Progenitor cell of endocrine pancreas (in vitro differentiated cells): ENCODE data around the gene VMAC. TPM values are rescaled to one million over a fixed set of nuclear protein-coding genes. Genes with fewer than 3 reads are reported as not detected.

Experiments used
- DNase-seq: peaks from one replicate; pipeline ENCODE4 v3.0.0; 2021; ENCODE audit warnings: low spot score; ENCODE audit not compliant: unreplicated experiment
- H3K27ac Mint-ChIP-seq: 2 replicates; pipeline ENCODE4 v1.8.0; 2021; ENCODE audit warnings: mild to moderate bottlenecking, moderate library complexity, mixed read lengths
- H3K27me3 Mint-ChIP-seq: 2 replicates; pipeline ENCODE4 v1.8.0; 2021; ENCODE audit warnings: mixed read lengths
- H3K36me3 Mint-ChIP-seq: 2 replicates; pipeline ENCODE4 v1.8.0; 2022; ENCODE audit warnings: mixed read lengths; ENCODE audit not compliant: insufficient read depth
- H3K4me1 Mint-ChIP-seq: 2 replicates; pipeline ENCODE4 v1.8.0; 2021; ENCODE audit warnings: low read depth, mixed read lengths
- H3K4me3 Mint-ChIP-seq: 2 replicates; pipeline ENCODE4 v1.8.0; 2021; ENCODE audit warnings: low read depth, mild to moderate bottlenecking, moderate library complexity, mixed read lengths
- H3K9me3 Mint-ChIP-seq: 2 replicates; pipeline ENCODE4 v1.8.0; 2021; ENCODE audit warnings: low read depth, mixed read lengths
- total RNA-seq: library from RNA; stranded (reverse); gene quantifications from 2 replicates; pipeline ENCODE4 v1.2.1, GENCODE V29; 2021
- TF ChIP-seq, protein P1 (sequence below): fragments of 200-600 bp; sonication (generic); IDR thresholded peaks from one replicate; pipeline ENCODE4 v1.5.0; 2021; ENCODE audit warnings: antibody characterized with exemption, mild to moderate bottlenecking; ENCODE audit not compliant: unreplicated experiment

The VMAC gene
- total RNA-seq, 1 donor from 2014 or later: 15.2 TPM

DNA sequence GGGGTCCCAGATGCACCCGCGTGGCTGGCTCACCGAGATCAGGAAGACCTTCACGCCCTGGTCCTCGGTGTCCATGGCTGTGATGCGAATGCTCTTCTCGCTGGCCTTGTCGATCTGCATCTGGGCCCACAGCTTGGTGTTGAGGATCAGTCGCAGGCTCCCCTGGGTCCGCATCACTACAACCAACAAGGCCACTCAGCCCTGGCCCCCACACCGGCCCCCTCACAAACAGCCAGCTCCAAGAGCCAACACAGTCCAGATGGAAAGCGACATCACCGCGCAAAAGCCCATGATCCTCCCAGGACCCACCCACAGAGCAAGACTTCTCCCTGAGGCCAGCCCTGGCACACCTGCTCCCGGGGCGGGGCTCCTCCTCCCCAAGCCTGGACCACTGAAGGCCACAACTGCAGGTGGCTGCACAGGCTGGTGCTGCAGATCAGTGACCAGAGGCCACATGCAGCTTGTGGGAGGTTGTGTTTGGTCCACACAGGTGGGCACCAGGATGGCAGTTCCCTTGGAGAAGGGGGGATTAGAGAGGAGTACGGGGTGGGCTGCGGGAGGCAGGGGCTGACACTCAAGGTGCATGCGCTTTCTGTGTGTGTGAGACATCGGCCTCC is 13.9 kb downstream of the VMAC start:
- Mint-ChIP-seq H3K4me3 (no peak overlapping the region), H3K4me1 (peaks cover 15% of the 10 kb centered on the region), H3K27ac (no peak overlapping the region), H3K9me3 (no peaks in the 10 kb centered on the region), H3K36me3 (peaks cover 18% of the 10 kb centered on the region), H3K27me3 (no peaks in the 10 kb centered on the region)
- TF ChIP-seq, protein P1, sequence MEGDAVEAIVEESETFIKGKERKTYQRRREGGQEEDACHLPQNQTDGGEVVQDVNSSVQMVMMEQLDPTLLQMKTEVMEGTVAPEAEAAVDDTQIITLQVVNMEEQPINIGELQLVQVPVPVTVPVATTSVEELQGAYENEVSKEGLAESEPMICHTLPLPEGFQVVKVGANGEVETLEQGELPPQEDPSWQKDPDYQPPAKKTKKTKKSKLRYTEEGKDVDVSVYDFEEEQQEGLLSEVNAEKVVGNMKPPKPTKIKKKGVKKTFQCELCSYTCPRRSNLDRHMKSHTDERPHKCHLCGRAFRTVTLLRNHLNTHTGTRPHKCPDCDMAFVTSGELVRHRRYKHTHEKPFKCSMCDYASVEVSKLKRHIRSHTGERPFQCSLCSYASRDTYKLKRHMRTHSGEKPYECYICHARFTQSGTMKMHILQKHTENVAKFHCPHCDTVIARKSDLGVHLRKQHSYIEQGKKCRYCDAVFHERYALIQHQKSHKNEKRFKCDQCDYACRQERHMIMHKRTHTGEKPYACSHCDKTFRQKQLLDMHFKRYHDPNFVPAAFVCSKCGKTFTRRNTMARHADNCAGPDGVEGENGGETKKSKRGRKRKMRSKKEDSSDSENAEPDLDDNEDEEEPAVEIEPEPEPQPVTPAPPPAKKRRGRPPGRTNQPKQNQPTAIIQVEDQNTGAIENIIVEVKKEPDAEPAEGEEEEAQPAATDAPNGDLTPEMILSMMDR: no peak
- DNase-seq: no peak

DNA sequence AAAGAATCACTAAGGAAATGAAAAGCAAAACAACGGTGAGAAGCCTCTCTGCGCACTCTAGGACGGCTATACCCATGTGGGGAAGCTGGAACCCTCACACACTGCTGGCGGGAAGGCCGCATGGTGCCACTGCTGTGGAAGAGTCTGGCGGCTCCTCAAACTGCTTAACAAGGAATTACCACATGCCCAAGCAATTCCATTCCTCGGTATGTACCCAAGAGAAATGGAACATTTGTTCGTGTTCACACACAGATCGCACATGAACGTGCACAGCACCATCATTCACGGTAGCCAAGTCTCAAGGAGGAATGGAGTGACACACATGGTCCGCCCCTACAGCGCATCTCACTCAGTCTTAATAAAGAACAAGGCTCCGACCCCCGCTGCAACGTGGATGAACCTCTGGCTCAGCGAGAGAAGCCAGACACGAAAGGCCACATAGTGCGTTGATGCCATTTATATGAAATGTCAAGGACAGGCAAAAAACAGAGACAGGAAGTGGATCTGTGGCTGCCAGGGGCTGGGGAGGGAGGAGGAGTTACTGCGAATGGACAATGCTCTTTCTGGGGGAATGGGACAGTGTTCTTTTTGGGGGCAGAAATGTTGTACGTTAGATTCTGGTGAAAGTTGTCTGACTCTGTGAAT is 17.0 kb downstream of the VMAC start:
- no peaks in the 10 kb centered on the region for H3K4me1 Mint-ChIP-seq
- DNase-seq: no peak
- H3K27me3 Mint-ChIP-seq: no peaks in the 10 kb centered on the region
- peaks cover 20% of the 10 kb centered on the region for H3K36me3 Mint-ChIP-seq
- H3K9me3 Mint-ChIP-seq: no peaks in the 10 kb centered on the region
- H3K4me3 Mint-ChIP-seq: no peak overlapping the region
- TF ChIP-seq, protein P1: no peak
- peak overlapping the region; percentile 62 for H3K27ac Mint-ChIP-seq

DNA sequence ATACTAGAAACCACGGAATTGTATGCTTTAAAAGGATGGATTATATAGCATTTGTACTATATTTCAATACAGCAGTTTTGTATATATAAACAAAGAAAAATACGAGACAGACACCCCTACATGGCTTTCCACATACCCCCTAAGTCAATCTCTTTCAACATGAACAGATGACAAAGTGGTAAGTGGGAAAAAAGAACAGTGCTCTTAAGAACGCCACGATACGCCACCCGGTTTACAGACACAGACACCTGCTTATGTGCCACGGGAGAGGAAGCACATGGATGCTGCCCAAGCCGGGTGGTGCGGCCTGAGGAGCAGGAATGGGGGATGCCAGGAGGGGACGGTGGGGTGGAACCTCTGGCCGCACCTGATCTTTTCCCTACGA is 17.5 kb downstream of the VMAC start:
- no peaks in the 10 kb centered on the region for H3K9me3 Mint-ChIP-seq
- no peak overlapping the region for H3K27ac Mint-ChIP-seq
- no peak for DNase-seq
- peaks cover 16% of the 10 kb centered on the region for H3K36me3 Mint-ChIP-seq
- no peaks in the 10 kb centered on the region for H3K4me1 Mint-ChIP-seq
- TF ChIP-seq, protein P1: no peak
- H3K4me3 Mint-ChIP-seq: no peak overlapping the region
- no peaks in the 10 kb centered on the region for H3K27me3 Mint-ChIP-seq

DNA sequence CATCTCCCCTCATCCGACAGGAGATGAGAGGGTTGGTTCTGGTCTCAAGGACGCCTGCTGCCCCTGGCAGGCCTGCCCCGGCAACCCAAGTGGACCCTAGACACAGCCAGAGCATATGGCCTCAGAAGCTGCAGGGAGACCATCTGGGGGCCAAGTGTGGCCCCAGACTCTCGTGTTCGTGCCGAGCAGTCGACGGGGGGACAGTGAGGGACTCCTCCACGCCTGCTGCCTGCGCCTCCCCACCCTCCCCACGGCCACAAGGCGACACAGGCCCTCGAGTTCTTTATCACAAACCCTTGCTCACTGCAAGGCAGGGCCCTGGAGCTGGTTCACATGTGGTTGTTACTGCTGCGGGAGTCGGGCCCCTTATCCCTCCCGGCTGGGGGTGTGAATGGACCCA is 18.7 kb downstream of the VMAC start:
- DNase-seq: no peak
- Mint-ChIP-seq H3K9me3 (no peaks in the 10 kb centered on the region), H3K4me3 (no peak overlapping the region), H3K4me1 (no peaks in the 10 kb centered on the region), H3K27me3 (no peaks in the 10 kb centered on the region), H3K27ac (no peak overlapping the region), H3K36me3 (peaks cover 18% of the 10 kb centered on the region)
- TF ChIP-seq, protein P1: no peak

DNA sequence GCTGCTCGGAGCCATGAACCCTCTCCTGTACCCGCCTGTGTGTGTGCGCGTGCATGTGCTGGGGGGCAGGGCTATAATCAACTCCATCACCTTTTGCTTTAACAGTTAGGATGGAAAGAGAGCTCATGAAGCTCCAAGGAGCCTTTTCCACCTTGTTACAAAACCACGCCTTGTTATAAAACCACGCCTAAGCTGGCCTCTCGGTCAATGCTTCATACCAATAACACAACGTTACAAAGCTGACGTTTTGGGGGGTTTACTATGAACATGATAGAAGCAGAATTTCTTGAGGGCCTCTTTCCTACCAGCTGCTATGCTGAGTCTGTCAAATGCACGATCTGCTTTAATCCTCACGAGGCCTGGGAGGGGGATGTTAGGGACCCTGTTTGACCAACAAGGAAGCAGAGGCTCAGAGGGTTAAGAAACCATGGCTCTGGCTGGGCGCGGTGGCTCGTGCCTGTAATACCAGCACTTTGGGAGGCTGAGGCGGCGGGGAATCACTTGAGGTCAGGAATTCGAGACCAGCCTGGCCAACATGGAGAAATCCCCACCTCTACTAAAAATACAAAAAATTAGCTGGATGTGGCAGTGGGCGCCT is 21.3 kb downstream of the VMAC start:
- H3K4me3 Mint-ChIP-seq: no peak overlapping the region
- TF ChIP-seq, protein P1: no peak
- H3K36me3 Mint-ChIP-seq: peaks cover 17% of the 10 kb centered on the region
- no peaks in the 10 kb centered on the region for H3K27me3 Mint-ChIP-seq
- DNase-seq: no peak
- H3K27ac Mint-ChIP-seq: no peak overlapping the region
- no peaks in the 10 kb centered on the region for H3K9me3 Mint-ChIP-seq
- H3K4me1 Mint-ChIP-seq: no peaks in the 10 kb centered on the region
